HCT116 (cell line): ENCODE data around the gene RHBDL3. TPM values are rescaled to one million over a fixed set of nuclear protein-coding genes. Genes with fewer than 3 reads are reported as not detected.

Experiments used
- ATAC-seq: fragments of 200-7000 bp; cut with Tn5 transposase; 2 replicates; pipeline ENCODE4 v1.9.1; 2020; ENCODE audit warnings: mild to moderate bottlenecking, moderate library complexity
- BruUV-seq: library from RNA; stranded (reverse); fragments of 400-500 nt; replicated peaks from 2 replicates; lab custom pipeline; 2021; lab: Mats Ljungman, UMichigan
- CTCF ChIA-PET: fragments of 300-600 bp; sonication (Branson Sonifier 250); formaldehyde crosslinking; loops from one replicate; lab custom pipeline; 2021; ENCODE audit warnings: antibody characterized with exemption; lab: Charles Lee
- POLR2A ChIA-PET: fragments of 300-600, 350-600 bp; sonication (Branson Sonifier 250); formaldehyde crosslinking; loops from one replicate; lab custom pipeline; 2021; ENCODE audit warnings: antibody characterized with exemption; lab: Charles Lee
- RAD21 ChIA-PET, 2 experiments: fragments of 300-600 bp; sonication (Branson Sonifier 250); formaldehyde crosslinking; loops; one replicate each; lab custom pipeline; 2023; ENCODE audit warnings: low total read pairs in 2 of 2; ENCODE audit not compliant: uncharacterized antibody in 2 of 2, unreplicated experiment in 2 of 2, low non-redundant PET in 1 of 2; lab: Charles Lee
- DNase-seq: peaks from one replicate; pipeline ENCODE4 v3.0.0-alpha.2; 2010; ENCODE audit warnings: low read depth, low spot score
- H2AFZ ChIP-seq: fragments of 200-600 bp; shearing (Covaris generic), sonication (generic); 2 replicates; pipeline ENCODE4 v1.6.1; 2017; ENCODE audit warnings: low read depth, mixed run types, mixed read lengths, antibody characterized with exemption, low read length; ENCODE audit not compliant: poor library complexity, severe bottlenecking
- H3K27ac ChIP-seq: 2 replicates; pipeline ENCODE4 v1.5.1; 2012; ENCODE audit warnings: low read depth, low read length
- H3K27me3 ChIP-seq: fragments of 200-600 bp; sonication (generic); 2 replicates; pipeline ENCODE4 v1.6.1; 2016; ENCODE audit warnings: mixed run types, low read length, mixed read lengths; ENCODE audit not compliant: insufficient read depth
- H3K36me3 ChIP-seq, 2 experiments: fragments of 200-500 bp in 1 of 2; fragments of 200-600 bp in 1 of 2; sonication (Bioruptor generic) in 1 of 2; sonication (generic) in 1 of 2; 2 replicates each; pipeline versions ENCODE4 v1.5.1 to v1.6.1; 2014 to 2016; ENCODE audit warnings: low read length in 2 of 2, inconsistent platforms in 1 of 2, mixed read lengths in 1 of 2, mixed run types in 1 of 2; ENCODE audit not compliant: insufficient read depth in 2 of 2, control insufficient read depth in 1 of 2
- H3K4me1 ChIP-seq, 2 experiments: fragments of 200-600 bp in 1 of 2; sonication (generic) in 1 of 2; 2 replicates each; pipeline versions ENCODE4 v1.5.1 to v1.6.1; 2012 to 2017; ENCODE audit warnings: low read length in 2 of 2, inconsistent platforms in 1 of 2, mild to moderate bottlenecking in 1 of 2, mixed read lengths in 1 of 2, mixed run types in 1 of 2, moderate library complexity in 1 of 2; ENCODE audit not compliant: insufficient read depth in 2 of 2, control insufficient read depth in 1 of 2
- H3K4me2 ChIP-seq: fragments of 200-600 bp; sonication (generic); 2 replicates; pipeline ENCODE4 v1.6.1; 2017; ENCODE audit warnings: mixed run types, low read length, mixed read lengths
- H3K4me3 ChIP-seq, 2 experiments: fragments of 200-600 bp in 1 of 2; sonication (generic) in 1 of 2; replicated peaks in 1 of 2; 2 replicates each; pipeline ENCODE4 v1.5.1; 2011 to 2016; ENCODE audit warnings: low read length in 2 of 2, control low read depth in 1 of 2, low read depth in 1 of 2, mild to moderate bottlenecking in 1 of 2, mixed read lengths in 1 of 2, mixed run types in 1 of 2
- H3K79me2 ChIP-seq: fragments of 200-600 bp; sonication (generic); 2 replicates; pipeline ENCODE4 v1.6.1; 2017; ENCODE audit warnings: mild to moderate bottlenecking, mixed run types, low read length, moderate library complexity, mixed read lengths; ENCODE audit not compliant: insufficient read depth
- H3K9ac ChIP-seq: fragments of 200-600 bp; sonication (generic); 2 replicates; pipeline ENCODE4 v1.6.1; 2016; ENCODE audit warnings: low read length, mixed read lengths
- H3K9me2 ChIP-seq: fragments of 200-600 bp; sonication (generic), shearing (Covaris generic); 2 replicates; pipeline ENCODE4 v1.6.1; 2017; ENCODE audit warnings: mixed run types, mild to moderate bottlenecking, moderate library complexity; ENCODE audit not compliant: insufficient read depth
- H3K9me3 ChIP-seq, 2 experiments: fragments of 200-500 bp in 1 of 2; fragments of 200-600 bp in 1 of 2; sonication (Bioruptor generic) in 1 of 2; sonication (generic) in 1 of 2; 2 replicates each; pipeline ENCODE4 v1.6.1; 2014 to 2017; ENCODE audit warnings: low read length in 2 of 2, mixed read lengths in 2 of 2, inconsistent platforms in 1 of 2, low read depth in 1 of 2, mild to moderate bottlenecking in 1 of 2, mixed run types in 1 of 2, moderate library complexity in 1 of 2; ENCODE audit not compliant: control insufficient read depth in 1 of 2, insufficient read depth in 1 of 2
- H4K20me1 ChIP-seq: fragments of 200-600 bp; sonication (generic), shearing (Covaris generic); 2 replicates; pipeline ENCODE4 v1.6.1; 2017; ENCODE audit warnings: mixed run types, mild to moderate bottlenecking, moderate library complexity; ENCODE audit not compliant: insufficient read depth
- CBX3 ChIP-seq: IDR thresholded peaks from 2 replicates; pipeline ENCODE4 v1.6.1; 2012; ENCODE audit warnings: low read depth
- CEBPB ChIP-seq: IDR thresholded peaks from 2 replicates; pipeline ENCODE4 v1.6.1; 2012; ENCODE audit warnings: low read depth
- FOSL1 ChIP-seq: IDR thresholded peaks from 2 replicates; pipeline ENCODE4 v1.6.1; 2012; ENCODE audit warnings: low read depth
- POLR2AphosphoS5 ChIP-seq: IDR thresholded peaks from 2 replicates; pipeline ENCODE4 v1.6.1; 2011; ENCODE audit warnings: mild to moderate bottlenecking, low read depth, low read length, moderate library complexity
- RAD21 ChIP-seq: IDR thresholded peaks from 2 replicates; pipeline ENCODE4 v1.6.1; 2012; ENCODE audit warnings: low read depth, mild to moderate bottlenecking
- SIN3A ChIP-seq: IDR thresholded peaks from 2 replicates; pipeline ENCODE4 v1.6.1; 2012; ENCODE audit warnings: low read depth
- SRF ChIP-seq: IDR thresholded peaks from 2 replicates; pipeline ENCODE4 v1.6.1; 2012; ENCODE audit warnings: low read depth
- YY1 ChIP-seq: IDR thresholded peaks from 2 replicates; pipeline ENCODE4 v1.6.1; 2011; ENCODE audit warnings: low read length, low read depth, moderate library complexity, mild to moderate bottlenecking; ENCODE audit not compliant: insufficient replicate concordance; ENCODE audit errors: extremely low read depth
- ZFX ChIP-seq: fragments of 450-650 bp; IDR thresholded peaks from 2 replicates; pipeline ENCODE4 v1.6.1; 2017
- ZNF274 ChIP-seq: fragments of 200-500 bp; sonication (Bioruptor generic); IDR thresholded peaks from 2 replicates; pipeline ENCODE4 v1.6.1; 2014; ENCODE audit warnings: mild to moderate bottlenecking, low read depth, low read length, inconsistent platforms
- intact Hi-C: fragments of 100-400 bp; cut with micrococcal nuclease; formaldehyde crosslinking; loops from 2 replicates; pipeline ENCODE4 v1.10.0; 2022
- total RNA-seq: library from RNA; stranded (reverse); gene quantifications from one replicate; pipeline ENCODE4 v1.2.1, GENCODE V29; 2021; ENCODE audit not compliant: unreplicated experiment
- TF ChIP-seq, protein P1 (sequence below): IDR thresholded peaks from 2 replicates; pipeline ENCODE4 v1.6.1; 2012; ENCODE audit warnings: low read depth
- TF ChIP-seq, protein P2 (sequence below): IDR thresholded peaks from 2 replicates; pipeline ENCODE4 v1.6.1; 2012
- TF ChIP-seq, protein P3 (sequence below): IDR thresholded peaks from 2 replicates; pipeline ENCODE4 v1.6.1; 2012

Gene RHBDL3
- total RNA-seq, 1 experiment from 2014 or later, result 4.0 TPM

DNA sequence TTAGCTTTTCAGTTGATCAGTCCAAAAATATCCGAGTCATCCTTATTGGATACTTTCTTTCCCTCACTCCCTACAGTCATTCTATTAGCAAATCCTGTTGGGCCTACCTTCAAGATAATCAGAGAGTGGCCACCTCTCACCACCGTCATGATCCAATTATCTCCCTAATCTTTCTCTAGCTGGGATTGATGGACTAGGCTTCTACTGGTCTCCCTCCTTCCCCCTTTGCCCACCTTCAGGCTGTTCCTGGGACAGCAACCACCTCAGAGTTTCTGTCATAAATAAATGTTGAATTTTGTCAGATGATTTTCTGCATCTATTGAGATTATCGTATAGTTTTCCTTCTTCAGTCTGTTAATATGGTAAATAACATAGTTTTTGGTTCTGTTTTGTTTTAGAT lies 16.2 kb upstream of the RHBDL3 start:
- no peaks in the 10 kb centered on the region for H3K27me3 ChIP-seq
- no peaks in the 10 kb centered on the region for H3K4me1 ChIP-seq
- intact Hi-C loops, result no loop called here
- ChIA-PET POLR2A (no interaction called here), CTCF (no interaction called here), RAD21 (no interaction called here)
- DNase-seq (no peak), ATAC-seq (no peak)
- no peaks in the 10 kb centered on the region for H3K9me2 ChIP-seq
- H3K9me3 ChIP-seq, result no peaks in the 10 kb centered on the region
- no peak overlapping the region for H2AFZ ChIP-seq
- no peak overlapping the region for H3K9ac ChIP-seq
- BruUV-seq, result no TSS peak
- H3K4me2 ChIP-seq, result no peak overlapping the region
- H3K27ac ChIP-seq, result no peak overlapping the region
- no peaks in the 10 kb centered on the region for H4K20me1 ChIP-seq
- H3K4me3 ChIP-seq, result no peak overlapping the region
- H3K36me3 ChIP-seq, result no peaks in the 10 kb centered on the region
- H3K79me2 ChIP-seq, result no peaks in the 10 kb centered on the region
- TF ChIP-seq, protein P1, sequence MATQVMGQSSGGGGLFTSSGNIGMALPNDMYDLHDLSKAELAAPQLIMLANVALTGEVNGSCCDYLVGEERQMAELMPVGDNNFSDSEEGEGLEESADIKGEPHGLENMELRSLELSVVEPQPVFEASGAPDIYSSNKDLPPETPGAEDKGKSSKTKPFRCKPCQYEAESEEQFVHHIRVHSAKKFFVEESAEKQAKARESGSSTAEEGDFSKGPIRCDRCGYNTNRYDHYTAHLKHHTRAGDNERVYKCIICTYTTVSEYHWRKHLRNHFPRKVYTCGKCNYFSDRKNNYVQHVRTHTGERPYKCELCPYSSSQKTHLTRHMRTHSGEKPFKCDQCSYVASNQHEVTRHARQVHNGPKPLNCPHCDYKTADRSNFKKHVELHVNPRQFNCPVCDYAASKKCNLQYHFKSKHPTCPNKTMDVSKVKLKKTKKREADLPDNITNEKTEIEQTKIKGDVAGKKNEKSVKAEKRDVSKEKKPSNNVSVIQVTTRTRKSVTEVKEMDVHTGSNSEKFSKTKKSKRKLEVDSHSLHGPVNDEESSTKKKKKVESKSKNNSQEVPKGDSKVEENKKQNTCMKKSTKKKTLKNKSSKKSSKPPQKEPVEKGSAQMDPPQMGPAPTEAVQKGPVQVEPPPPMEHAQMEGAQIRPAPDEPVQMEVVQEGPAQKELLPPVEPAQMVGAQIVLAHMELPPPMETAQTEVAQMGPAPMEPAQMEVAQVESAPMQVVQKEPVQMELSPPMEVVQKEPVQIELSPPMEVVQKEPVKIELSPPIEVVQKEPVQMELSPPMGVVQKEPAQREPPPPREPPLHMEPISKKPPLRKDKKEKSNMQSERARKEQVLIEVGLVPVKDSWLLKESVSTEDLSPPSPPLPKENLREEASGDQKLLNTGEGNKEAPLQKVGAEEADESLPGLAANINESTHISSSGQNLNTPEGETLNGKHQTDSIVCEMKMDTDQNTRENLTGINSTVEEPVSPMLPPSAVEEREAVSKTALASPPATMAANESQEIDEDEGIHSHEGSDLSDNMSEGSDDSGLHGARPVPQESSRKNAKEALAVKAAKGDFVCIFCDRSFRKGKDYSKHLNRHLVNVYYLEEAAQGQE, result no peak
- no peak for TF ChIP-seq ZFX
- TF ChIP-seq, all 23 proteins: peak for 0

DNA sequence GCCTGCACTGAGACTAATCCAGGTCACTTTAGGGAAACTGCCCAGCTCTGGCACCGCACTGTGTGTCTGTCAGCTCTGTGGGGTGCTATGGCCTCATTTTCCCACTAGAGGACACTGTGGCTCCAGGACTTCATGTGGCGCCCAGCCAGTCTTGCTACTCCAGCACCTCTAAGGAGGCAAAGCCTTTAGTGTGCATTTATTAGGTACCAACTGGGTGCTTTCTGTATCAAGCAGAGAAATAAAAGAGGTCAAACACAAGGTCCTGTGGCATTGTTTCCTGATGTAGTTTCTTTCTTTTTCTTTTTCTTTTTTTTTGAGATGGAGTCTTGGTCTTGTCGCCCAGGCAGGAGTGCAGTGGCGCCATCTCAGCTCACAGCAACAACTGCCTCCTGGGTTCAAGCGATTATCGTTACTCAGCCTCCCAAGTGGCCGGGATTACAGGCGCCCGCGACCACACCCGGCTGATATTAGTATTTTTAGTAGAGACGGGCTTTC lies 12.5 kb upstream of the RHBDL3 start:
- Histone ChIP-seq H3K27ac (no peak overlapping the region), H3K79me2 (no peaks in the 10 kb centered on the region), H3K9me3 (no peaks in the 10 kb centered on the region), H3K4me1 (no peaks in the 10 kb centered on the region), H3K4me2 (no peak overlapping the region), H3K36me3 (no peaks in the 10 kb centered on the region), H2AFZ (no peak overlapping the region), H3K4me3 (no peak overlapping the region), H3K9ac (no peak overlapping the region), H3K9me2 (no peaks in the 10 kb centered on the region), H3K27me3 (no peaks in the 10 kb centered on the region), H4K20me1 (no peaks in the 10 kb centered on the region)
- DNase-seq (peak; percentile 54), ATAC-seq (peak; percentile 98)
- CTCF ChIA-PET, result interaction anchor here (0.6 to 1.9 kb wide), 15 partner anchors 8 to 515 kb away, joined by 3 to 17 read pairs (median 3); partner anchors contain the start of gene PSMD11
- RAD21 ChIA-PET, result interaction anchor here in 1 of 2 experiments (0.6 to 1.7 kb wide), 2 partner anchors 66 to 208 kb away, joined by 3 to 10 read pairs; no protein-coding TSS in a partner anchor
- no TSS peak for BruUV-seq
- intact Hi-C loops, result loop anchor here (1.0 to 10.0 kb wide), 2 partner anchors 66 to 502 kb away; no protein-coding TSS in a partner anchor
- POLR2A ChIA-PET, result no interaction called here
- TF ChIP-seq YY1, result no peak
- TF ChIP-seq SRF, result no peak
- TF ChIP-seq ZNF274, result no peak
- TF ChIP-seq RAD21, result peak; percentile 94
- TF ChIP-seq, protein P2, sequence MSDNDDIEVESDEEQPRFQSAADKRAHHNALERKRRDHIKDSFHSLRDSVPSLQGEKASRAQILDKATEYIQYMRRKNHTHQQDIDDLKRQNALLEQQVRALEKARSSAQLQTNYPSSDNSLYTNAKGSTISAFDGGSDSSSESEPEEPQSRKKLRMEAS, result no peak
- TF ChIP-seq, protein P1, result no peak
- TF ChIP-seq CBX3, result peak; percentile 52; the same call in 1 of the 2 replicates
- no peak for TF ChIP-seq CEBPB
- TF ChIP-seq SIN3A, result no peak
- TF ChIP-seq POLR2AphosphoS5, result no peak
- TF ChIP-seq, protein P3, sequence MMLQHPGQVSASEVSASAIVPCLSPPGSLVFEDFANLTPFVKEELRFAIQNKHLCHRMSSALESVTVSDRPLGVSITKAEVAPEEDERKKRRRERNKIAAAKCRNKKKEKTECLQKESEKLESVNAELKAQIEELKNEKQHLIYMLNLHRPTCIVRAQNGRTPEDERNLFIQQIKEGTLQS, result no peak
- no peak for TF ChIP-seq FOSL1
